Body of pancreas (tissue), 2 donors: Measurements from ENCODE around the gene NABP1. TPM values are rescaled to one million over a fixed set of nuclear protein-coding genes. Genes with fewer than 3 reads are reported as not detected.

ENCODE experiments used
- small RNA-seq: library from RNA; depleted of rRNA; stranded (forward); fragments of <200 nt; gene quantifications from one replicate; pipeline ENCODE3, GENCODE V24; 2016
- total RNA-seq, 2 donors: library from RNA; depleted of rRNA; stranded (reverse); fragments of >200 nt; gene quantifications; one replicate each; pipeline ENCODE4 v1.1.0, GENCODE V29; 2016

Gene NABP1
- total RNA-seq, 2 donors from 2014 or later = 10.9 to 39.2 TPM

Small RNA genes within 50 kb of the gene (small RNA-seq; reads per million reads assigned to genes)
- gene RF02271 = not detected

Other genes with a start within 250 kb of the NABP1 start
- gene CAVIN2, start 169.0 kb downstream of the NABP1 start, total RNA-seq = 10 to 100 TPM; 10.9 to 15.8 TPM